ENCODE results near the gene SIRPA. TPM values are rescaled to one million over a fixed set of nuclear protein-coding genes. Genes with fewer than 3 reads are reported as not detected.

Gene SIRPA
- polyA plus RNA-seq, 3 donors from 2014 or later: 0.29 to 0.39 TPM; not detected in 1

DNA sequence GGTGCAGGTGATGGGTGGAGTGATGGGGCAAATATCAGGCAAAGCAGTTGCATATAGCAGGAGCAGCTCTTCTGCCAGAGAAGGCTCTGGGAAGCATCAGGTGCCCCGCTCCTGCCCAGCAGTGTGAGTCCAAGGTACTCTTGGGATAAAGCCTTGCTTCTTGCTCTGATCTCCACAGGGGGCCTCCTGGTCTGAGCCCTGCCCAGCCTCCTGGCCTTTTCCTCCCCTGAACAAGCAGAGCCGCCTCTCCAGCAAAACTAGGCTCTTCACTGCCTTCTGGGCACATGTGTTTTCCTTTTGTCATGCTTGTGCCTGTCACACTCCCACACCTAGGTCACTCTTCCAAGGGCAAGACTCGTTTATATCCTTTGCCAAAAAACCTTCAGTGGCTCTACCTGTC, 34.3 kb downstream of the SIRPA start:
- H3K27me3 Mint-ChIP-seq (ENCODE audit: low read depth in 3 of 3): peaks cover 0 to 12% (median 6%) of the 10 kb centered on the region in 3 donors
- no peak for DNase-seq
- no peaks in the 10 kb centered on the region for H3K36me3 Mint-ChIP-seq
- no peaks in the 10 kb centered on the region for H3K9me3 Mint-ChIP-seq
- no peak overlapping the region for H3K4me3 Mint-ChIP-seq
- H3K27ac Mint-ChIP-seq: peak overlapping the region in 1 of 6 donors; percentile 4
- H3K4me1 Mint-ChIP-seq: no peaks in the 10 kb centered on the region

DNA sequence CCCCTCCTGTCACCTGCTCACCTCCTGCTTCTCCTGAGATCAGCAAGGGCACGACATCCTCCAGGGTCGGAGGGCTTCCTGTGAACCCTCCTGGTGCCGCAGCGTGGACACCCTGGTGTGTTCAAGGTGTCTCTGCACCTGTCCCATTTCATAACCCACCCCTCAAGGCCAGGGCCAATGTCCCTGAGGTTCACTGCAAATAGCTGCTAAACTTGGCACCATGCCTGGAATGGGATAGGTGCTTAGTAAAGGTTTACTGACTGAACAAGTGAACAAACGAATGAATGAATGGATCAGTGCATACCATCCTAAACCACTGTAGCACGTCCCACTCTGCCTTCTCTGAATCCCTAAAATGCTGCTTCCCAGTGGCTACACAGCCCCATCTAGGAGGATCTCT, 35.0 kb downstream of the SIRPA start:
- peaks cover 3 to 12% (median 4%) of the 10 kb centered on the region in 3 donors for H3K27me3 Mint-ChIP-seq (ENCODE audit: low read depth in 3 of 3)
- H3K36me3 Mint-ChIP-seq: no peaks in the 10 kb centered on the region
- no peak overlapping the region for H3K4me3 Mint-ChIP-seq
- H3K4me1 Mint-ChIP-seq: no peaks in the 10 kb centered on the region
- H3K9me3 Mint-ChIP-seq: no peaks in the 10 kb centered on the region
- H3K27ac Mint-ChIP-seq: no peak overlapping the region
- DNase-seq: no peak

DNA sequence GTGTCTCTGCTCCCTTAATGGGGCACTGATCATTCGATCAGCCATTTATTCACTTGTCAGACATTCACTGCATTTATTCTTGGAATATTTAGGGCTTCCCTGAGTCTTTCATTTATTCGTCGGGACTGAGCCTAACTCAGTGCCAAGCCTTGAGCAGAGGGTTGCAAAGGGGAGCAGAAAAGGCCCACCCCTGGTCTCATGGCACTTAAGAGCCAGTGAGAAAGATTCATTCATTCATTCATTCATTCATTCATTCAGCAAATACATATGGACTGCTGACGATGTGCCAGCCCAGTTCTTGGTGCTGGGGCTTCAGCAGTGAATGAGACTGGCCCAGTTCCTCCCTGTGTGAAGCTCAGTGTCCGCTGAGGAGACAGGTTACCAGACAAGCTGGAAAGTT, 36.6 kb downstream of the SIRPA start:
- Mint-ChIP-seq H3K36me3 (no peaks in the 10 kb centered on the region), H3K27me3 (ENCODE audit: low read depth in 3 of 3) (peaks cover 3 to 12% (median 9%) of the 10 kb centered on the region in 3 donors), H3K9me3 (no peaks in the 10 kb centered on the region)

DNA sequence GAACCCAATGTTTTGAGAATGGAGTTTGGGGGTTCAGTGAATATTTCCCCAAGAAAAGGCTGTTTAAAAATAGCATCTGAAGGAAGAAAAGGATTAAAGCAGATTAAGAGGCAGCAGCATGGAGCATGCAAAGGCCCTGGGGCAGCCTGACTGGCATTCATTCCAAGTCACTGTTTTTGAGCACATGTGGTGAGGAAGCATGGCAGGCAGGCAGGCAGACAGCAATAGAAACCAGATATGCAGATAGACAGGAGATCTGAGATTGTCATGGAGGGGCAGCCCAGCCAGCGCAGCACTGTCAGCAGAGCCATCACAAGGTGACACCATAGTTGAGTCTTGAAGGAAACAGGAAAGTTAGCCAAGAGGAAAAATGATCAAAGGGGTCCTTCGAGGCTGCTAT, 37.8 kb downstream of the SIRPA start:
- Mint-ChIP-seq H3K4me1 (no peaks in the 10 kb centered on the region), H3K27ac (no peak overlapping the region), H3K4me3 (no peak overlapping the region), H3K9me3 (no peaks in the 10 kb centered on the region), H3K27me3 (ENCODE audit: low read depth in 3 of 3) (peaks cover 3 to 12% (median 7%) of the 10 kb centered on the region in 3 donors), H3K36me3 (no peaks in the 10 kb centered on the region)
- no peak for DNase-seq

More for the DNA sequence above, 36.6 kb downstream of the SIRPA start:
- no peak overlapping the region for H3K4me3 Mint-ChIP-seq
- DNase-seq: no peak
- no peaks in the 10 kb centered on the region for H3K4me1 Mint-ChIP-seq
- no peak overlapping the region for H3K27ac Mint-ChIP-seq

DNA sequence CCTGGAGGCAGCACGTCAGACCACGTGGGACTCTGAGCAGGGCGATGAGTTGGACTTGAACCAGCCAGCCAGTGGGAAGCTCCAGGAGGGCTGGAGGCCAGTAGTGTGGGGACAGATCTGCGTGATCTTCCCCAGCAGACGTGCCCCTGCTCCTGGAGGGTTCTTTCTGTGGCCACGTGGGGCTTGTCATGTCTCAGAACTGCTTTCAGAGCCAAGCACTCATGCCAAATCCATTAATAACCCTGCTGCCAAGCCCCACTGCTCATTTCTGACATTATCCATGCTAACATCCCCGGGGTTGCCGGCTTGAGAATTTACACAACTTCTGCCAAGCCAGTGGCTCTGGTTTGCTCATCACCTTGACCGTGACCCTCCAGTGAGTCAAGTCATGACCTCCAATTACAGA, 38.3 kb downstream of the SIRPA start:
- H3K27ac Mint-ChIP-seq: no peak overlapping the region

DNA sequence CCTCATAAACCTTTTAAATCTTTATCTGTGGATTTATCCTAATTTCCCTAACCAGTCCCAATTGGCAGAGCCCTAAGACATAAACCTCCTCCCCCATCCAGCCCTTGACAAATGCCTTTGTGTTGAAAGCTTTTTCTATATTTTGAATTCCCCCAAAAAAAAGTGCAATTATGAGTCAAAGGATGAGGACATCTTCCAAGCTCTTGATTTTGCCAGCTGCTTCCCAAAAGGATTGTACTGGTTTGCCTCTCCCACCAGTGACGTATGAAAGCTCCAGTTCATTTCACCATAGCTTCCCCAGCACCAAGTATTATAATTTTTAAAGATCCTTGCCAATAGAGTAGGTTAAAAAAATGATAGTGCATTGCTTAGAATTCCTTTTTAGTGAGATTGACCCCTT, 38.9 kb downstream of the SIRPA start:
- peaks cover 3 to 7% (median 7%) of the 10 kb centered on the region in 3 donors for H3K27me3 Mint-ChIP-seq (ENCODE audit: low read depth in 3 of 3)
- H3K9me3 Mint-ChIP-seq: no peaks in the 10 kb centered on the region
- no peaks in the 10 kb centered on the region for H3K4me1 Mint-ChIP-seq
- no peak overlapping the region for H3K4me3 Mint-ChIP-seq
- H3K27ac Mint-ChIP-seq: no peak overlapping the region
- H3K36me3 Mint-ChIP-seq: no peaks in the 10 kb centered on the region
- DNase-seq: no peak

More for the DNA sequence above, 38.3 kb downstream of the SIRPA start:
- H3K9me3 Mint-ChIP-seq: no peaks in the 10 kb centered on the region
- H3K27me3 Mint-ChIP-seq (ENCODE audit: low read depth in 3 of 3): peaks cover 3 to 8% (median 7%) of the 10 kb centered on the region in 3 donors
- H3K4me3 Mint-ChIP-seq: no peak overlapping the region
- H3K4me1 Mint-ChIP-seq: no peaks in the 10 kb centered on the region
- DNase-seq: no peak
- no peaks in the 10 kb centered on the region for H3K36me3 Mint-ChIP-seq

DNA sequence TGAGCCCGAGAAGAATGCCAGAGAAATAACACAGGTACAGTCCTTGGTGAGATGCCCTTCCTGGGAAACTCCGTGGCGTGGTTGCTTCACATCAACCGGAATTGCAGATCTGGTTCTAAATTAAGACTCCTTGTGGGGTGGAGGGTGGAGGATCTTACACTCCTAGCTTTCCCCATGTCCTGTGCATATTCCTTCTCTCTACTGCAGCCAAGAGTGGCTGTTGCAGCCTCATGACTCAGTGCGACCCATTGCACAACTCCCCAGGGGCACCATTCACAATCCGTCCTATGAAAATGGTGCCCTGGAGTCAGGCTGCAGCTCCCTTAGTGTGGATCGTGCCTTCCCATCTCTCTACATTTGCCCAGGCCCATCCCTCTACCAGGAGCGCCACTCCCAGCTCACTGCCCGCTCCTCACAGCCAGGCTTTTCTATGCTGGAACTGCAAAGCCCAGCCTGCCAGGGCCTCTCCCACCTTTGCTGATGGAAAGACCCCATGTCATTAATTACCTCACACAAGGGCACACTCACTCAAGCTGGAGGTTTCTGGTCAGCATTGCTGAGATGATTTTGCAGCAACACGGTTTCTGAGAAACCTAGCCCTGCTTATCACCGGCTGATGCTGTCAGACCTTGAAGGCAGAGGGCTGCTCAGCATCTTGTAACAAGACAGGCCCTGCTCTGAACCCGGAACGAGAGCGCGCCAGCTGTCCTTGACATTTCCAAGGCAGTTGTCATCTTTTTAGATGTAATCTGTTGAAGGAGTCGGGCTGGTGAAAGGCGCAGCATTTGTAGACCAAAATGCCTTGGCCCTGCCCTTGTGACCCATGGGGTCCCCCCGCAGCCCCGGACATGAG, 39.7 kb downstream of the SIRPA start:
- Mint-ChIP-seq H3K4me1 (no peaks in the 10 kb centered on the region), H3K36me3 (no peaks in the 10 kb centered on the region), H3K4me3 (no peak overlapping the region), H3K9me3 (no peaks in the 10 kb centered on the region), H3K27ac (no peak overlapping the region), H3K27me3 (ENCODE audit: low read depth in 3 of 3) (peaks cover 3 to 7% (median 7%) of the 10 kb centered on the region in 3 donors)
- DNase-seq: no peak

DNA sequence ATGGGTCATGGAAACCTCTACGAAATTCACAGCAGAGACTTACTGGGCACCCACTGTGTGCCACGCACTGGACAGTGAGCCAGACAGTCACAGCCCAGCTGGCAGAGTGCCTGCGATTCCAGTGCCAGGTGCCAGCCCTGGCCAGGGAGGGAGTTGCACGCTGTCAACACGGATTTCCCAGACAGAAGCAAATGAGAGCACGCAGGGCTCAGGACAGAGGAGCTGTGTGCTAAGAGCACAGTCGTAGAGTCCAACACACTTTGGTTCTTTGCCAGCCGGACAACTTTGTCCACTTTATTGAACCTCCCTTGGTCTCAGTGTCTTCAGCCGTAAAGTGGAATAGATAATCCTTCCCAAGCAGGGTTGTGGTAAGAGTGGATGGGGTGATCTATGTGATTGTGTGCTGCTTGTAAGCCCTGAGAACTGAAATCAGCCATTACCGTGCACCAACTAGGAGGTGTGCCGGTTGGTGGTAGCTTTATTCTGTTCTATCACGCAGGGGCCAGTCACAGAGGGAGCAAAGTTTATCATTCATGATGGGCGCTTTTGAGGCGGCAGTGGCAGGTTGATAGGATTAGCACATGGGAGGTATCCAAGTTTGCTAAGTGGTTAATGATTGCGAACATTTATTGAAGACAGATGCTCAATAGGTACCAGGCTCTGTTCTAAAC, 40.6 kb downstream of the SIRPA start:
- no peak overlapping the region for H3K27ac Mint-ChIP-seq
- no peaks in the 10 kb centered on the region for H3K4me1 Mint-ChIP-seq
- H3K36me3 Mint-ChIP-seq: no peaks in the 10 kb centered on the region
- DNase-seq: no peak
- H3K9me3 Mint-ChIP-seq: no peaks in the 10 kb centered on the region
- H3K4me3 Mint-ChIP-seq: no peak overlapping the region
- peaks cover 3 to 7% (median 7%) of the 10 kb centered on the region in 3 donors for H3K27me3 Mint-ChIP-seq (ENCODE audit: low read depth in 3 of 3)

DNA sequence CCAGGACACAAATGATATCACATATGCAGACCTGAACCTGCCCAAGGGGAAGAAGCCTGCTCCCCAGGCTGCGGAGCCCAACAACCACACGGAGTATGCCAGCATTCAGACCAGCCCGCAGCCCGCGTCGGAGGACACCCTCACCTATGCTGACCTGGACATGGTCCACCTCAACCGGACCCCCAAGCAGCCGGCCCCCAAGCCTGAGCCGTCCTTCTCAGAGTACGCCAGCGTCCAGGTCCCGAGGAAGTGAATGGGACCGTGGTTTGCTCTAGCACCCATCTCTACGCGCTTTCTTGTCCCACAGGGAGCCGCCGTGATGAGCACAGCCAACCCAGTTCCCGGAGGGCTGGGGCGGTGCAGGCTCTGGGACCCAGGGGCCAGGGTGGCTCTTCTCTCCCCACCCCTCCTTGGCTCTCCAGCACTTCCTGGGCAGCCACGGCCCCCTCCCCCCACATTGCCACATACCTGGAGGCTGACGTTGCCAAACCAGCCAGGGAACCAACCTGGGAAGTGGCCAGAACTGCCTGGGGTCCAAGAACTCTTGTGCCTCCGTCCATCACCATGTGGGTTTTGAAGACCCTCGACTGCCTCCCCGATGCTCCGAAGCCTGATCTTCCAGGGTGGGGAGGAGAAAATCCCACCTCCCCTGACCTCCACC, 42.2 kb downstream of the SIRPA start:
- Mint-ChIP-seq H3K27me3 (ENCODE audit: low read depth in 3 of 3) (peaks cover 3 to 7% (median 7%) of the 10 kb centered on the region in 3 donors), H3K4me1 (no peaks in the 10 kb centered on the region), H3K4me3 (no peak overlapping the region), H3K9me3 (no peaks in the 10 kb centered on the region), H3K36me3 (no peaks in the 10 kb centered on the region), H3K27ac (no peak overlapping the region)
- DNase-seq: no peak

DNA sequence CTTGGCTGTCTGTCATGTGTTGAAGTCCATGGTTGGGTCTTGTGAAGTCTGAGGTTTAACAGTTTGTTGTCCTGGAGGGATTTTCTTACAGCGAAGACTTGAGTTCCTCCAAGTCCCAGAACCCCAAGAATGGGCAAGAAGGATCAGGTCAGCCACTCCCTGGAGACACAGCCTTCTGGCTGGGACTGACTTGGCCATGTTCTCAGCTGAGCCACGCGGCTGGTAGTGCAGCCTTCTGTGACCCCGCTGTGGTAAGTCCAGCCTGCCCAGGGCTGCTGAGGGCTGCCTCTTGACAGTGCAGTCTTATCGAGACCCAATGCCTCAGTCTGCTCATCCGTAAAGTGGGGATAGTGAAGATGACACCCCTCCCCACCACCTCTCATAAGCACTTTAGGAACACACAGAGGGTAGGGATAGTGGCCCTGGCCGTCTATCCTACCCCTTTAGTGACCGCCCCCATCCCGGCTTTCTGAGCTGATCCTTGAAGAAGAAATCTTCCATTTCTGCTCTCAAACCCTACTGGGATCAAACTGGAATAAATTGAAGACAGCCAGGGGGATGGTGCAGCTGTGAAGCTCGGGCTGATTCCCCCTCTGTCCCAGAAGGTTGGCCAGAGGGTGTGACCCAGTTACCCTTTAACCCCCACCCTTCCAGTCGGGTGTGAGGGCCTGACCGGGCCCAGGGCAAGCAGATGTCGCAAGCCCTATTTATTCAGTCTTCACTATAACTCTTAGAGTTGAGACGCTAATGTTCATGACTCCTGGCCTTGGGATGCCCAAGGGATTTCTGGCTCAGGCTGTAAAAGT, 43.5 kb downstream of the SIRPA start:
- H3K36me3 Mint-ChIP-seq: no peaks in the 10 kb centered on the region
- no peak overlapping the region for H3K27ac Mint-ChIP-seq
- H3K4me3 Mint-ChIP-seq: no peak overlapping the region
- no peaks in the 10 kb centered on the region for H3K4me1 Mint-ChIP-seq
- no peak for DNase-seq
- H3K9me3 Mint-ChIP-seq: no peaks in the 10 kb centered on the region
- peaks cover 4 to 7% (median 6%) of the 10 kb centered on the region in 3 donors for H3K27me3 Mint-ChIP-seq (ENCODE audit: low read depth in 3 of 3)

DNA sequence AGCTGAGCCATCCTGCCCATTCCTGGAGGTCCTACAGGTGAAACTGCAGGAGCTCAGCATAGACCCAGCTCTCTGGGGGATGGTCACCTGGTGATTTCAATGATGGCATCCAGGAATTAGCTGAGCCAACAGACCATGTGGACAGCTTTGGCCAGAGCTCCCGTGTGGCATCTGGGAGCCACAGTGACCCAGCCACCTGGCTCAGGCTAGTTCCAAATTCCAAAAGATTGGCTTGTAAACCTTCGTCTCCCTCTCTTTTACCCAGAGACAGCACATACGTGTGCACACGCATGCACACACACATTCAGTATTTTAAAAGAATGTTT, 44.0 kb downstream of the SIRPA start:
- H3K9me3 Mint-ChIP-seq: no peaks in the 10 kb centered on the region
- no peak overlapping the region for H3K4me3 Mint-ChIP-seq
- H3K36me3 Mint-ChIP-seq: no peaks in the 10 kb centered on the region
- H3K4me1 Mint-ChIP-seq: no peaks in the 10 kb centered on the region
- DNase-seq: no peak
- H3K27me3 Mint-ChIP-seq (ENCODE audit: low read depth in 3 of 3): peaks cover 6 to 7% (median 7%) of the 10 kb centered on the region in 3 donors
- H3K27ac Mint-ChIP-seq: no peak overlapping the region

DNA sequence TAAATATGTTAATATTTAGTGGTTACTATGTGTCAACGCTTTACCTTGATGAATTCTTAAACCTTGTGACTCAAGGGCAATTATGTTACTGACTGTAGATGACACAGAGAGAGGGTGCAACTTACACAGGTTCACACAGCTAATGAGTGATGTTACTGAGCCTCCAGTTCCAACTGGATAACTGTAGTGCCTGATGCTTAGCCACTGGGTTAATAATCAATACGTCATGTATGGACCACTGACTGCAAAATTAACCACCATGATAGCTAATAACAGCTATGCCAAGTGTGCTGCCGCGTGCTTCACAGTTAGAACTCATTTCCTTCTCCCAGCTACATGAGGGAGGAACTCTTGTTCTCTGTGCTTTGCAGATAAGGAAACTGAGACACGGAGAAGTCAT, 45.4 kb downstream of the SIRPA start:
- Mint-ChIP-seq H3K4me1 (no peaks in the 10 kb centered on the region), H3K4me3 (no peak overlapping the region), H3K9me3 (no peaks in the 10 kb centered on the region), H3K27me3 (ENCODE audit: low read depth in 3 of 3) (peaks cover 4 to 8% (median 4%) of the 10 kb centered on the region in 3 donors), H3K27ac (no peak overlapping the region), H3K36me3 (no peaks in the 10 kb centered on the region)
- DNase-seq: no peak

DNA sequence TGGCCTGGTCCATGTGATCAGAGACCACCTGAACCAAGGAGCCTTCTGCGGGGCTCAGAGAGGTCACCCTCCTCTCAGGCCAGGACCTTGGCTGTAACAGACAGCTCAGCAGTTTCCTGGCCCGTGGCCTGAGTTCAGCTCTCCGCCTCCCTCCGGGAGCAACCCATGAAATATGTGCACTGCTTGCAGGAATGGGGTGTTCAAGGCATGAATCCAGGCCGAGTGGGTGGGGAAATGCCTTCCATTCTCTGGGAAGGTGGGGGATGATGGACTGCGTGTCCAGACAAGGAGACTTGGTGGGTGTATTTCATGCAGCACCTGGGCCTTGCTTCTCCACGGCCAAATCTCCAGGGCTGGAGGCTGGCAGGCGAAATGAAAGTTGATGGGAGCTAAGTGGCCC, 46.0 kb downstream of the SIRPA start:
- Mint-ChIP-seq H3K27ac (no peak overlapping the region), H3K4me3 (no peak overlapping the region)

More for the DNA sequence above, 46.0 kb downstream of the SIRPA start:
- H3K36me3 Mint-ChIP-seq: no peaks in the 10 kb centered on the region
- peaks cover 4 to 5% (median 4%) of the 10 kb centered on the region in 3 donors for H3K27me3 Mint-ChIP-seq (ENCODE audit: low read depth in 3 of 3)
- DNase-seq: no peak
- H3K9me3 Mint-ChIP-seq: no peaks in the 10 kb centered on the region
- no peaks in the 10 kb centered on the region for H3K4me1 Mint-ChIP-seq
